ENCODE results near the gene MTMR3. TPM values are rescaled to one million over a fixed set of nuclear protein-coding genes. Genes with fewer than 3 reads are reported as not detected.

Gene MTMR3
- total RNA-seq, 1 experiment from 2014 or later: 26.8 TPM

DNA sequence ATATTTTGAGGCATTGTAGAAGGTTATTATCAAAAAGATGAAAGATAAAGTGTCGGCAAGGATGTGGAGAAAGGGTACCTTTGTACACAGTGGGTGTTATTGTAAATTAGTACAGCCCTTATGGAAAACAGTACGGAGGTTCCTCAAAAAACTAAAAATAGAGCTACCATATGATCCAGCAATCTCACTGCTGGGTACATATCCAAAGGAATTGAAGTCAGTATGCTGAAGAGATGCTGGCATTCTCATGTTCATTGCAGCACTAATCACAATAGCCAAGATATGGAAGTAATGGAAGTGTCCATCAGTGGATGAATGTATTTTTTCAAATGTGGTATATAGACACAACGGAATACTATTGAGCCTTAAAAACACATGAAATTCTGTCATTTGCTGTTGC, 15.1 kb upstream of the MTMR3 start:
- H3K27ac ChIP-seq (ENCODE audit: low read length): no peak overlapping the region
- TF ChIP-seq, protein P1, sequence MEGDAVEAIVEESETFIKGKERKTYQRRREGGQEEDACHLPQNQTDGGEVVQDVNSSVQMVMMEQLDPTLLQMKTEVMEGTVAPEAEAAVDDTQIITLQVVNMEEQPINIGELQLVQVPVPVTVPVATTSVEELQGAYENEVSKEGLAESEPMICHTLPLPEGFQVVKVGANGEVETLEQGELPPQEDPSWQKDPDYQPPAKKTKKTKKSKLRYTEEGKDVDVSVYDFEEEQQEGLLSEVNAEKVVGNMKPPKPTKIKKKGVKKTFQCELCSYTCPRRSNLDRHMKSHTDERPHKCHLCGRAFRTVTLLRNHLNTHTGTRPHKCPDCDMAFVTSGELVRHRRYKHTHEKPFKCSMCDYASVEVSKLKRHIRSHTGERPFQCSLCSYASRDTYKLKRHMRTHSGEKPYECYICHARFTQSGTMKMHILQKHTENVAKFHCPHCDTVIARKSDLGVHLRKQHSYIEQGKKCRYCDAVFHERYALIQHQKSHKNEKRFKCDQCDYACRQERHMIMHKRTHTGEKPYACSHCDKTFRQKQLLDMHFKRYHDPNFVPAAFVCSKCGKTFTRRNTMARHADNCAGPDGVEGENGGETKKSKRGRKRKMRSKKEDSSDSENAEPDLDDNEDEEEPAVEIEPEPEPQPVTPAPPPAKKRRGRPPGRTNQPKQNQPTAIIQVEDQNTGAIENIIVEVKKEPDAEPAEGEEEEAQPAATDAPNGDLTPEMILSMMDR (IDR thresholded peaks at IDR 0.05): no peak
- TF ChIP-seq, protein P2, sequence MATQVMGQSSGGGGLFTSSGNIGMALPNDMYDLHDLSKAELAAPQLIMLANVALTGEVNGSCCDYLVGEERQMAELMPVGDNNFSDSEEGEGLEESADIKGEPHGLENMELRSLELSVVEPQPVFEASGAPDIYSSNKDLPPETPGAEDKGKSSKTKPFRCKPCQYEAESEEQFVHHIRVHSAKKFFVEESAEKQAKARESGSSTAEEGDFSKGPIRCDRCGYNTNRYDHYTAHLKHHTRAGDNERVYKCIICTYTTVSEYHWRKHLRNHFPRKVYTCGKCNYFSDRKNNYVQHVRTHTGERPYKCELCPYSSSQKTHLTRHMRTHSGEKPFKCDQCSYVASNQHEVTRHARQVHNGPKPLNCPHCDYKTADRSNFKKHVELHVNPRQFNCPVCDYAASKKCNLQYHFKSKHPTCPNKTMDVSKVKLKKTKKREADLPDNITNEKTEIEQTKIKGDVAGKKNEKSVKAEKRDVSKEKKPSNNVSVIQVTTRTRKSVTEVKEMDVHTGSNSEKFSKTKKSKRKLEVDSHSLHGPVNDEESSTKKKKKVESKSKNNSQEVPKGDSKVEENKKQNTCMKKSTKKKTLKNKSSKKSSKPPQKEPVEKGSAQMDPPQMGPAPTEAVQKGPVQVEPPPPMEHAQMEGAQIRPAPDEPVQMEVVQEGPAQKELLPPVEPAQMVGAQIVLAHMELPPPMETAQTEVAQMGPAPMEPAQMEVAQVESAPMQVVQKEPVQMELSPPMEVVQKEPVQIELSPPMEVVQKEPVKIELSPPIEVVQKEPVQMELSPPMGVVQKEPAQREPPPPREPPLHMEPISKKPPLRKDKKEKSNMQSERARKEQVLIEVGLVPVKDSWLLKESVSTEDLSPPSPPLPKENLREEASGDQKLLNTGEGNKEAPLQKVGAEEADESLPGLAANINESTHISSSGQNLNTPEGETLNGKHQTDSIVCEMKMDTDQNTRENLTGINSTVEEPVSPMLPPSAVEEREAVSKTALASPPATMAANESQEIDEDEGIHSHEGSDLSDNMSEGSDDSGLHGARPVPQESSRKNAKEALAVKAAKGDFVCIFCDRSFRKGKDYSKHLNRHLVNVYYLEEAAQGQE (IDR thresholded peaks at IDR 0.05; ENCODE audit: insufficient read depth in 1 of 2, low read depth in 2 of 2, low read length in 1 of 2): no peak
- no peak for TF ChIP-seq POLR2AphosphoS5 (IDR thresholded peaks at IDR 0.05; ENCODE audit: low read depth, low read length)
- TF ChIP-seq TCF7L2 (IDR thresholded peaks at IDR 0.05; ENCODE audit: low read depth, low read length): no peak
- no peak for TF ChIP-seq SIN3A (IDR thresholded peaks at IDR 0.05; ENCODE audit: borderline replicate concordance, insufficient read depth, low read depth, low read length)
- H3K4me3 ChIP-seq (ENCODE audit: low read depth in 2 of 2, low read length in 2 of 2): no peak overlapping the region
- H3K4me1 ChIP-seq (ENCODE audit: control insufficient read depth, insufficient read depth, low read length): no peaks in the 10 kb centered on the region
- in situ Hi-C loops (cut with HindIII; ENCODE audit: low pct_unique_long_range_greater_than_20kb, low sequenced_read_pairs): no loop called here
- BruUV-seq (replicated peaks): no TSS peak
- intact Hi-C loops (cut with micrococcal nuclease; ENCODE audit: unreplicated experiment): no loop called here
- H3K36me3 ChIP-seq (ENCODE audit: control insufficient read depth, insufficient read depth, low read length): no peaks in the 10 kb centered on the region
- ChIA-PET CTCF (no interaction called here), POLR2A (no interaction called here)
- no peaks in the 10 kb centered on the region for H3K9me3 ChIP-seq (ENCODE audit: control insufficient read depth, insufficient read depth, low read depth, low read length)
- no peak for DNase-seq (ENCODE audit: low read depth, low spot score)
- no peak for ATAC-seq
- no peaks in the 10 kb centered on the region for H3K27me3 ChIP-seq (ENCODE audit: control insufficient read depth, insufficient read depth, low read length)

DNA sequence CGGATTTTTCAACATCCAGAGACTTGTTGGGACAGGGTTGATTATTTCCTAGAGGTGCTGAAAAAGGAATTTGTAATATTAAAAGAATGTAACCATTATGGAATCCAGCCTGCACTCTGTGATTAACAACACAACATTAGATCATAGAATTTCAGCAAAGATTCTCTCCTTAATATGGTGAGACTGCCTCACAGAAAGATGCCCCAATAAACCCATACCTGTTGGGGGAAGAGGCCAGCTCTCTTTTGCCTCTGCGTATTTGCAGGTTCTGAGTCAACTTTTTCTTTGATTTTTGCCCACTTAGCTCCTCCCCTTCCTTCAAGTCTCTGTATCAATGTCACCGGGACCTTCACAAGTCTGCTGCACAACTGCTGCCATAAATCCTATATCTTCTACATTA, 12.4 kb upstream of the MTMR3 start:
- H3K9me3 ChIP-seq (ENCODE audit: control insufficient read depth, insufficient read depth, low read depth, low read length): no peaks in the 10 kb centered on the region
- no TSS peak for BruUV-seq (replicated peaks)
- no peaks in the 10 kb centered on the region for H3K36me3 ChIP-seq (ENCODE audit: control insufficient read depth, insufficient read depth, low read length)
- H3K27ac ChIP-seq (ENCODE audit: low read length): no peak overlapping the region
- no peaks in the 10 kb centered on the region for H3K4me1 ChIP-seq (ENCODE audit: control insufficient read depth, insufficient read depth, low read length)
- DNase-seq (ENCODE audit: low read depth, low spot score): no peak
- ChIA-PET CTCF (no interaction called here), POLR2A (interaction anchor here (0.7 kb wide), 1 partner anchor 25 kb away, joined by 6 read pairs; no protein-coding TSS in a partner anchor)
- no peaks in the 10 kb centered on the region for H3K27me3 ChIP-seq (ENCODE audit: control insufficient read depth, insufficient read depth, low read length)
- intact Hi-C loops (cut with micrococcal nuclease; ENCODE audit: unreplicated experiment): no loop called here
- H3K4me3 ChIP-seq (ENCODE audit: low read depth in 2 of 2, low read length in 2 of 2): no peak overlapping the region
- no peak for ATAC-seq
- in situ Hi-C loops (cut with HindIII; ENCODE audit: low pct_unique_long_range_greater_than_20kb, low sequenced_read_pairs): no loop called here
- TF ChIP-seq, protein P1 (IDR thresholded peaks at IDR 0.05): no peak
- TF ChIP-seq TCF7L2 (IDR thresholded peaks at IDR 0.05; ENCODE audit: low read depth, low read length): no peak
- TF ChIP-seq, protein P2 (IDR thresholded peaks at IDR 0.05; ENCODE audit: insufficient read depth in 1 of 2, low read depth in 2 of 2, low read length in 1 of 2): no peak
- no peak for TF ChIP-seq SIN3A (IDR thresholded peaks at IDR 0.05; ENCODE audit: borderline replicate concordance, insufficient read depth, low read depth, low read length)
- no peak for TF ChIP-seq POLR2AphosphoS5 (IDR thresholded peaks at IDR 0.05; ENCODE audit: low read depth, low read length)

All from Panc1 (cell line).